Measurements from ENCODE around the gene CABP1.

- TF ChIP-seq EZH2 (IDR thresholded peaks at IDR 0.05; ENCODE audit: low read depth) (no peak), CTCF (conservative IDR thresholded peaks at IDR 0.05) (no peak)
Observed at GRCh38 chr12:120662879-120663278, 22.5 kb downstream of the CABP1 start.
